ENCODE data around the gene TRIM39. TPM values are rescaled to one million over a fixed set of nuclear protein-coding genes. Genes with fewer than 3 reads are reported as not detected.

Gene TRIM39
- total and polyA plus RNA-seq, 8 donors: 6.5 to 28.1 (median 10.1) TPM

GRCh38 chr6:30295837-30296236, 30.9 kb upstream of the TRIM39 start:
- Histone ChIP-seq H3K4me3 (no peak overlapping the region), H3K27me3 (no peaks in the 10 kb centered on the region), H3K9me3 (no peaks in the 10 kb centered on the region), H3K36me3 (peaks cover 14 to 57% (median 55%) of the 10 kb centered on the region in 4 donors), H3K27ac (no peak overlapping the region), H3K4me1 (no peaks in the 10 kb centered on the region)
- TF ChIP-seq EP300 (IDR thresholded peaks at IDR 0.05) (no peak), CTCF (IDR thresholded peaks at IDR 0.05) (no peak), POLR2AphosphoS5 (IDR thresholded peaks at IDR 0.05) (no peak), POLR2A (IDR thresholded peaks at IDR 0.05) (no peak)
- DNase-seq: no peak
- 82 to 100% (median 92%) methylated on average over 2 of the region's 2 CpGs for WGBS, 5 donors
- intact Hi-C loops (cut with DNase I; ENCODE audit: low total_unique reads): no loop called here

GRCh38 chr6:30304002-30304401, 22.7 kb upstream of the TRIM39 start:
- TF ChIP-seq POLR2A (IDR thresholded peaks at IDR 0.05) (no peak), EP300 (IDR thresholded peaks at IDR 0.05) (no peak), POLR2AphosphoS5 (IDR thresholded peaks at IDR 0.05) (no peak), CTCF (IDR thresholded peaks at IDR 0.05) (no peak)
- H3K27me3 ChIP-seq: no peaks in the 10 kb centered on the region
- peaks cover 0 to 11% (median 0%) of the 10 kb centered on the region in 4 donors for H3K9me3 ChIP-seq
- WGBS, 5 donors: 71 to 100% (median 97%) methylated on average over 2 of the region's 2 CpGs
- no peak overlapping the region for H3K4me3 ChIP-seq
- no peak for DNase-seq
- no peaks in the 10 kb centered on the region for H3K4me1 ChIP-seq
- intact Hi-C loops (cut with DNase I; ENCODE audit: low total_unique reads): no loop called here
- H3K27ac ChIP-seq: no peak overlapping the region
- H3K36me3 ChIP-seq: peaks cover 3 to 56% (median 36%) of the 10 kb centered on the region in 4 donors

GRCh38 chr6:30311101-30311500, 15.6 kb upstream of the TRIM39 start:
- Histone ChIP-seq H3K4me3 (no peak overlapping the region), H3K4me1 (no peaks in the 10 kb centered on the region), H3K27me3 (no peaks in the 10 kb centered on the region), H3K9me3 (no peaks in the 10 kb centered on the region), H3K36me3 (peaks cover 8 to 51% (median 45%) of the 10 kb centered on the region in 4 donors), H3K27ac (no peak overlapping the region)
- TF ChIP-seq POLR2AphosphoS5 (IDR thresholded peaks at IDR 0.05) (no peak), EP300 (IDR thresholded peaks at IDR 0.05) (no peak), CTCF (IDR thresholded peaks at IDR 0.05) (no peak), POLR2A (IDR thresholded peaks at IDR 0.05) (no peak)
- intact Hi-C loops (cut with DNase I; ENCODE audit: low total_unique reads): no loop called here
- no peak for DNase-seq
- WGBS, 5 donors: 81 to 93% (median 86%) methylated on average over 3 of the region's 3 CpGs

GRCh38 chr6:30311671-30312070, 15.1 kb upstream of the TRIM39 start:
- H3K27me3 ChIP-seq: no peaks in the 10 kb centered on the region
- no peak overlapping the region for H3K27ac ChIP-seq
- H3K36me3 ChIP-seq: peaks cover 8 to 53% (median 45%) of the 10 kb centered on the region in 4 donors
- no peak for DNase-seq
- 73 to 93% (median 90%) methylated on average over 1 of the region's 1 CpG for WGBS, 5 donors
- no peak overlapping the region for H3K4me3 ChIP-seq
- intact Hi-C loops (cut with DNase I; ENCODE audit: low total_unique reads): no loop called here
- no peak for TF ChIP-seq CTCF (IDR thresholded peaks at IDR 0.05)
- no peak for TF ChIP-seq POLR2A (IDR thresholded peaks at IDR 0.05)
- no peak for TF ChIP-seq EP300 (IDR thresholded peaks at IDR 0.05)
- no peak for TF ChIP-seq POLR2AphosphoS5 (IDR thresholded peaks at IDR 0.05)
- no peaks in the 10 kb centered on the region for H3K4me1 ChIP-seq
- H3K9me3 ChIP-seq: no peaks in the 10 kb centered on the region
